ENCODE results near the gene ACR. TPM values are rescaled to one million over a fixed set of nuclear protein-coding genes. Genes with fewer than 3 reads are reported as not detected.
A peak's percentile ranks its signal among the peaks of the same experiment; 100 is the strongest.

The ACR gene
- total RNA-seq = 10 to 100 TPM in 1 of 2 donors, not detected in 1; 13.1 TPM

DNA sequence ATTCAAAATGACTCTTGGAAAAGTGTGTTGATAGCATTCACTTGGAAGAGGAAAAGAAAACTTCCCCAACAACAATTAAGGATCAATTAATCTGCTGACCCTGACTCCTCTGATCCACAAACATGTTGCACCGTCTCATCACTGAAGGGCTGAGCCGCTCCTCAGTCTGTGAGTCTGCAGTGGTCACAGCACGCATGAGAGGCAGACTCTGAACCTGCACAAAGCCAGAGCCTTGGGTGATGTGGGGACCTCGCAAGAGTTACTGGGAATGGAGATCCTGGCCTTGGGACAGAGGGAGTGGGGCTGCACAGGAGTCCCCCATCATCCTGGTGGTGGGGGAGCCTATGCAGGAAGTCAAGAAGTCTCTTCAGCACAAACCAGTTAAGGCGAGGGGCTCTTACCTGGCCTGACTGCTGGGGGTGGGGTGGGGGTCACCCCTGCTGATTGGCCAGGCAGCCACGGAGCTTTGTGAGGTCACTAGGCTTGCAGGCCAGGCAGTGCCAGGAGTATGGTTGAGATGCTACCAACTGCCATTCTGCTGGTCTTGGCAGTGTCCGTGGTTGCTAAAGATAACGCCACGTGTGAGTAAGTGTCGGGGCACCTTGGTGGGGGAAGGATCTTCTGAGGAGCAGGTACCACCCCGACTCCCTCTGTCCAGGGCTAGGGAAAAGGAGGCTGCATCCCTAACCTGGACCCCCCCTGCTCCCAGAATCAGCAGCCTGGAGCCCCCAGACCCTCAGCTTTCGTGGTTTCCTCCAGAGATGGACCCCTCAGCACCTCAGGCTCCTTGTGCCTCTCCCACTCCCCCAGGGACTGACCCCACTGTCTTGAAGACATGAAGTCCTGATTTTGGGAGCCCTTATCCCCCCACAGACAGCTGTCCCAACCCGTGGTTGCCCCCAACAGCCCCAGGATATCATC is at the start of gene ACR:
Gene ACR, plus strand, starts transcription at position 477 of the 921 bp plus-strand sequence. Its CDS starts 32 bp downstream, at position 509.
- DNase-seq (ENCODE audit: low spot score) = peak; percentile 3
- 87% methylated on average over 12 of the region's 13 CpGs for WGBS
- Histone ChIP-seq H3K4me3 (no peak within 1 kb of the TSS), H3K36me3 (no peaks in the 10 kb centered on the region), H3K27ac (no peak within 1 kb of the TSS), H3K9me3 (no peaks in the 10 kb centered on the region), H3K27me3 (replicated peaks; ENCODE audit: insufficient read depth) (no peaks in the 10 kb centered on the region), H3K4me1 (replicated peaks) (no peaks in the 10 kb centered on the region)
- no peak for TF ChIP-seq POLR2A (IDR thresholded peaks at IDR 0.05)
- no peak for TF ChIP-seq POLR2AphosphoS5 (IDR thresholded peaks at IDR 0.05)
- TF ChIP-seq, protein P1, sequence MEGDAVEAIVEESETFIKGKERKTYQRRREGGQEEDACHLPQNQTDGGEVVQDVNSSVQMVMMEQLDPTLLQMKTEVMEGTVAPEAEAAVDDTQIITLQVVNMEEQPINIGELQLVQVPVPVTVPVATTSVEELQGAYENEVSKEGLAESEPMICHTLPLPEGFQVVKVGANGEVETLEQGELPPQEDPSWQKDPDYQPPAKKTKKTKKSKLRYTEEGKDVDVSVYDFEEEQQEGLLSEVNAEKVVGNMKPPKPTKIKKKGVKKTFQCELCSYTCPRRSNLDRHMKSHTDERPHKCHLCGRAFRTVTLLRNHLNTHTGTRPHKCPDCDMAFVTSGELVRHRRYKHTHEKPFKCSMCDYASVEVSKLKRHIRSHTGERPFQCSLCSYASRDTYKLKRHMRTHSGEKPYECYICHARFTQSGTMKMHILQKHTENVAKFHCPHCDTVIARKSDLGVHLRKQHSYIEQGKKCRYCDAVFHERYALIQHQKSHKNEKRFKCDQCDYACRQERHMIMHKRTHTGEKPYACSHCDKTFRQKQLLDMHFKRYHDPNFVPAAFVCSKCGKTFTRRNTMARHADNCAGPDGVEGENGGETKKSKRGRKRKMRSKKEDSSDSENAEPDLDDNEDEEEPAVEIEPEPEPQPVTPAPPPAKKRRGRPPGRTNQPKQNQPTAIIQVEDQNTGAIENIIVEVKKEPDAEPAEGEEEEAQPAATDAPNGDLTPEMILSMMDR (IDR thresholded peaks at IDR 0.05) = no peak
- intact Hi-C loops (cut with DNase I) = no loop called here

DNA sequence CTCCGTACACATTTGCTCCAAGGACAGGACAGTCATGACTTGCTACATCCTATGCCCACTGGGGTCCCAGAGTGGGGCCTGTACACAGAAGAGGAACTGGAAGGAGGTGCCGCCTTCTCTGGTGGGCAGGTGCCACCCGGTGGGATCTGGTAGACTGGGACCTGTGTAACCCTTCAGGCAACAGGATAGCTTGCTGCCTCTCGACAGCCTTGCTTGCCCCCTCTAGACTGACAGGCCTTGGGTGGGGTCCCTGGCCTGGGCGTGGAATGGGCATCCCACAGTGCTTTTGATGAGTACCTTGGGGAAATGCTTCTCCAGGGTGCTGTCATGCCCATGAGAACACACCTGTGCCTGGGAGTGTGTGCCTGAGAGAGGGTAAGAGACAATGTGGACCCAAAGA is 49.6 kb upstream of the ACR start:
- Histone ChIP-seq H3K4me1 (replicated peaks) (no peaks in the 10 kb centered on the region), H3K27me3 (replicated peaks; ENCODE audit: insufficient read depth) (no peaks in the 10 kb centered on the region), H3K9me3 (no peaks in the 10 kb centered on the region), H3K4me3 (no peak overlapping the region), H3K36me3 (no peaks in the 10 kb centered on the region), H3K27ac (no peak overlapping the region)
- no peak for DNase-seq (ENCODE audit: low spot score)
- intact Hi-C loops (cut with DNase I) = no loop called here
- WGBS = 88% methylated on average over 5 of the region's 5 CpGs
- TF ChIP-seq POLR2AphosphoS5 (IDR thresholded peaks at IDR 0.05) (no peak), POLR2A (IDR thresholded peaks at IDR 0.05) (no peak)
- TF ChIP-seq, protein P1 (IDR thresholded peaks at IDR 0.05) = no peak

DNA sequence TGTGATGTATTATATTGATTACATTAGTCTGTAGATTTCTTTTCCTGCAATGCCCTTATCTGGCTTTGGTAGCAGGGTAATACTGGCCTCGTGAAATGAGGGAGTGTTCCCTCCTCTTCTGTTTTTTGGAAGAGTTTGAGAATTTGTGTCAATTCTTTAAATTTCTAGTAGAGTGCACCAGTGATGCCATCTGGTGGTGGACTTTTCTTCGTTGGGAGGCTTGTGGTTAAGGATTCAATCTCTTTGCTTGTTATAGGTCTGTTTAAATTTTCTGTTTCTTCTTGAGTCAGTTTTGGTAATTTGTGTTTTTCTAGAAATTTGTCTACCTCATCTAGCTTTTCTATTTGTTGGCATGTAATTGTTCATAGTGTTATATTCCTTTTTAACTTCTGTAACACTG is 46.5 kb upstream of the ACR start:
- H3K9me3 ChIP-seq = no peaks in the 10 kb centered on the region

DNA sequence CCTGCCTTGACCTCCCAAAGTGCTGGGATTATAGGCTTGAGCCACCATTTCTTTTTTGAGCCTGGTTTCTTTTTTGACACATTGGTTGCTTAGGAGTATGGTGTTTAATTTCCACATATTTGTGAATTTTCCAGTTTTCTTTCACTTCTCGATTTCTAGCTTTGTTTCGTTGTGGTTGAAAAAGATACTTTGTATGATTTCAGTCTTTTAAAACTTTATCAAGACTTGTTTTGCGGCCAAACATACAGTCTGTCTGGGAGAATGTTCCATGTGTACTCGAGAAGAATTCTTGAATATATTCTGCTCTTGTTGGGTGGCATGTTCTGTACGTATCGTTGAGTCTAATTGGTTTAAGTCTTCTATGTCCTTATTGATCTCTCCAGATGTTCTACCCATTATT is 44.5 kb upstream of the ACR start:
- H3K36me3 ChIP-seq = no peaks in the 10 kb centered on the region
- no peak overlapping the region for H3K27ac ChIP-seq
- WGBS = 82% methylated on average over 6 of the region's 6 CpGs
- no peak for TF ChIP-seq POLR2A (IDR thresholded peaks at IDR 0.05)
- TF ChIP-seq POLR2AphosphoS5 (IDR thresholded peaks at IDR 0.05) = no peak
- TF ChIP-seq, protein P1 (IDR thresholded peaks at IDR 0.05) = no peak
- H3K4me3 ChIP-seq = no peak overlapping the region
- no peaks in the 10 kb centered on the region for H3K27me3 ChIP-seq (replicated peaks; ENCODE audit: insufficient read depth)
- H3K4me1 ChIP-seq (replicated peaks) = no peaks in the 10 kb centered on the region
- no peaks in the 10 kb centered on the region for H3K9me3 ChIP-seq
- intact Hi-C loops (cut with DNase I) = no loop called here
- DNase-seq (ENCODE audit: low spot score) = no peak

More for the DNA sequence above, 46.5 kb upstream of the ACR start:
- intact Hi-C loops (cut with DNase I) = no loop called here
- 34% methylated on average over 2 of the region's 2 CpGs for WGBS
- Histone ChIP-seq H3K4me1 (replicated peaks) (no peaks in the 10 kb centered on the region), H3K36me3 (no peaks in the 10 kb centered on the region), H3K27ac (no peak overlapping the region), H3K4me3 (no peak overlapping the region), H3K27me3 (replicated peaks; ENCODE audit: insufficient read depth) (no peaks in the 10 kb centered on the region)
- no peak for DNase-seq (ENCODE audit: low spot score)
- TF ChIP-seq, protein P1 (IDR thresholded peaks at IDR 0.05) = peak in 2 of 4 experiments; percentile 26 to 39
- no peak for TF ChIP-seq POLR2A (IDR thresholded peaks at IDR 0.05)
- no peak for TF ChIP-seq POLR2AphosphoS5 (IDR thresholded peaks at IDR 0.05)
